Suprapubic skin (tissue), 4 donors: ENCODE results near the gene AGT.

Experiments
- EP300 ChIP-seq: sonication (generic); formaldehyde crosslinking; IDR thresholded peaks from one replicate; pipeline ENCODE4 v1.6.1; 2017; ENCODE audit warnings: antibody characterized with exemption
- POLR2A ChIP-seq, 2 donors: fragments of 450-650 bp; IDR thresholded peaks; one replicate each; pipeline ENCODE4 v1.6.1; 2017; ENCODE audit warnings: antibody characterized with exemption in 2 of 2, mild to moderate bottlenecking in 2 of 2, moderate library complexity in 2 of 2
- POLR2AphosphoS5 ChIP-seq, 3 donors: sonication (generic); formaldehyde crosslinking; IDR thresholded peaks; one replicate each; pipeline ENCODE4 v1.6.1; 2017; ENCODE audit warnings: antibody characterized with exemption in 3 of 3
- TF ChIP-seq, protein P1 (sequence below), 2 donors: fragments of 200-600 bp in 1 of 2; fragments of 450-650 bp in 1 of 2; sonication (generic) in 1 of 2; IDR thresholded peaks; one replicate each; pipeline ENCODE4 v1.5.1; 2016 to 2019; ENCODE audit warnings: antibody characterized with exemption in 2 of 2, mild to moderate bottlenecking in 1 of 2, moderate library complexity in 1 of 2

DNA sequence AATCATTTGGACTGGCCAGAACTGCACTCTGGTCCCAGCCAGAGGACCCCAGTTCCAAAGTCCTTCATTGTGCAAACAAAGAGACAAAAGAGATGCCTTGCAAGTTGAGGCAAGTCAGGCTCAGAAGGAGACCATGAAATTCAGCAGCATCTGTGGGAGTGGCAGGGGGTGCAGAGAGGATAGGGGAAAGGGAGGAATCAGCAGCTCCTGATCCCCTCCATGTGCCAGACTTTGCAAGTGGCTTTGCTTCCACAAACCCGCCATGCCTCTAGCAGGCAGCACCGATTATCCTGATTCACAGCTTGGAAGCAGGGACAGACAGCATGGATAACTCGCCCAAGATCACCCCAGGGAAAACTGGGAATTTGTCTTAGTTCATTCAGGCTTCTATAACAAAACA is 31.1 kb upstream of the AGT start:
- TF ChIP-seq, protein P1, sequence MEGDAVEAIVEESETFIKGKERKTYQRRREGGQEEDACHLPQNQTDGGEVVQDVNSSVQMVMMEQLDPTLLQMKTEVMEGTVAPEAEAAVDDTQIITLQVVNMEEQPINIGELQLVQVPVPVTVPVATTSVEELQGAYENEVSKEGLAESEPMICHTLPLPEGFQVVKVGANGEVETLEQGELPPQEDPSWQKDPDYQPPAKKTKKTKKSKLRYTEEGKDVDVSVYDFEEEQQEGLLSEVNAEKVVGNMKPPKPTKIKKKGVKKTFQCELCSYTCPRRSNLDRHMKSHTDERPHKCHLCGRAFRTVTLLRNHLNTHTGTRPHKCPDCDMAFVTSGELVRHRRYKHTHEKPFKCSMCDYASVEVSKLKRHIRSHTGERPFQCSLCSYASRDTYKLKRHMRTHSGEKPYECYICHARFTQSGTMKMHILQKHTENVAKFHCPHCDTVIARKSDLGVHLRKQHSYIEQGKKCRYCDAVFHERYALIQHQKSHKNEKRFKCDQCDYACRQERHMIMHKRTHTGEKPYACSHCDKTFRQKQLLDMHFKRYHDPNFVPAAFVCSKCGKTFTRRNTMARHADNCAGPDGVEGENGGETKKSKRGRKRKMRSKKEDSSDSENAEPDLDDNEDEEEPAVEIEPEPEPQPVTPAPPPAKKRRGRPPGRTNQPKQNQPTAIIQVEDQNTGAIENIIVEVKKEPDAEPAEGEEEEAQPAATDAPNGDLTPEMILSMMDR (IDR thresholded peaks at IDR 0.05): no peak
- TF ChIP-seq POLR2AphosphoS5 (IDR thresholded peaks at IDR 0.05) (no peak), EP300 (no peak), POLR2A (IDR thresholded peaks at IDR 0.05) (no peak)
